ENCODE data around the gene PHLDA2. TPM values are rescaled to one million over a fixed set of nuclear protein-coding genes. Genes with fewer than 3 reads are reported as not detected.

Gene PHLDA2
- total RNA-seq, 1 experiment from 2014 or later, result 195 TPM

DNA sequence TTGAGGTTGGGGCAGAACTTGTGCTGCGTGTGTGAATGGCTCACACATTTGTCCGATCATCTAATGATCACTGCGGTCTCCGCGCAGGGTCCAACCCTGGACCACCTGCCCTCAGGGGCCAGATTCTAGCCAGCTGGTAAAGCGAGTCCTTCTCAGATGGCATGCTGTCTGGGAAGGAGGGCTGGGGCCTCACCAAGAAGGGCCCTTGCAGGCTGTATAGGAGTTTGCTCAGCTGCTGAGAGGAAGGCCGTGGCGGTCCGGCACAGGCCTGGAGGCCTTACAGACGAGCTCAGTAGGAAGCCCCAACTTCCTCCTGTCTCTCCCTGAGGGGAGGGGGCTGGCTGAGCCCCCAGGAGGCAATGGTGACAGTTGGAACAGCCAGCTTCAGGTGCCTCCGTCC lies 13.7 kb downstream of the PHLDA2 start:
- in situ Hi-C loops (cut with HindIII; ENCODE audit: low pct_unique_long_range_greater_than_20kb, low sequenced_read_pairs) (no loop called here), intact Hi-C loops (cut with micrococcal nuclease; ENCODE audit: unreplicated experiment) (no loop called here)
- ChIA-PET CTCF (no interaction called here), POLR2A (no interaction called here)
- TF ChIP-seq POLR2AphosphoS5 (IDR thresholded peaks at IDR 0.05; ENCODE audit: low read depth, low read length), result no peak
- no peak for TF ChIP-seq SIN3A (IDR thresholded peaks at IDR 0.05; ENCODE audit: borderline replicate concordance, insufficient read depth, low read depth, low read length)
- TF ChIP-seq, protein P1, sequence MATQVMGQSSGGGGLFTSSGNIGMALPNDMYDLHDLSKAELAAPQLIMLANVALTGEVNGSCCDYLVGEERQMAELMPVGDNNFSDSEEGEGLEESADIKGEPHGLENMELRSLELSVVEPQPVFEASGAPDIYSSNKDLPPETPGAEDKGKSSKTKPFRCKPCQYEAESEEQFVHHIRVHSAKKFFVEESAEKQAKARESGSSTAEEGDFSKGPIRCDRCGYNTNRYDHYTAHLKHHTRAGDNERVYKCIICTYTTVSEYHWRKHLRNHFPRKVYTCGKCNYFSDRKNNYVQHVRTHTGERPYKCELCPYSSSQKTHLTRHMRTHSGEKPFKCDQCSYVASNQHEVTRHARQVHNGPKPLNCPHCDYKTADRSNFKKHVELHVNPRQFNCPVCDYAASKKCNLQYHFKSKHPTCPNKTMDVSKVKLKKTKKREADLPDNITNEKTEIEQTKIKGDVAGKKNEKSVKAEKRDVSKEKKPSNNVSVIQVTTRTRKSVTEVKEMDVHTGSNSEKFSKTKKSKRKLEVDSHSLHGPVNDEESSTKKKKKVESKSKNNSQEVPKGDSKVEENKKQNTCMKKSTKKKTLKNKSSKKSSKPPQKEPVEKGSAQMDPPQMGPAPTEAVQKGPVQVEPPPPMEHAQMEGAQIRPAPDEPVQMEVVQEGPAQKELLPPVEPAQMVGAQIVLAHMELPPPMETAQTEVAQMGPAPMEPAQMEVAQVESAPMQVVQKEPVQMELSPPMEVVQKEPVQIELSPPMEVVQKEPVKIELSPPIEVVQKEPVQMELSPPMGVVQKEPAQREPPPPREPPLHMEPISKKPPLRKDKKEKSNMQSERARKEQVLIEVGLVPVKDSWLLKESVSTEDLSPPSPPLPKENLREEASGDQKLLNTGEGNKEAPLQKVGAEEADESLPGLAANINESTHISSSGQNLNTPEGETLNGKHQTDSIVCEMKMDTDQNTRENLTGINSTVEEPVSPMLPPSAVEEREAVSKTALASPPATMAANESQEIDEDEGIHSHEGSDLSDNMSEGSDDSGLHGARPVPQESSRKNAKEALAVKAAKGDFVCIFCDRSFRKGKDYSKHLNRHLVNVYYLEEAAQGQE (IDR thresholded peaks at IDR 0.05; ENCODE audit: insufficient read depth in 1 of 2, low read depth in 2 of 2, low read length in 1 of 2), result no peak
- TF ChIP-seq TCF7L2 (IDR thresholded peaks at IDR 0.05; ENCODE audit: low read depth, low read length), result no peak
- TF ChIP-seq, protein P2, sequence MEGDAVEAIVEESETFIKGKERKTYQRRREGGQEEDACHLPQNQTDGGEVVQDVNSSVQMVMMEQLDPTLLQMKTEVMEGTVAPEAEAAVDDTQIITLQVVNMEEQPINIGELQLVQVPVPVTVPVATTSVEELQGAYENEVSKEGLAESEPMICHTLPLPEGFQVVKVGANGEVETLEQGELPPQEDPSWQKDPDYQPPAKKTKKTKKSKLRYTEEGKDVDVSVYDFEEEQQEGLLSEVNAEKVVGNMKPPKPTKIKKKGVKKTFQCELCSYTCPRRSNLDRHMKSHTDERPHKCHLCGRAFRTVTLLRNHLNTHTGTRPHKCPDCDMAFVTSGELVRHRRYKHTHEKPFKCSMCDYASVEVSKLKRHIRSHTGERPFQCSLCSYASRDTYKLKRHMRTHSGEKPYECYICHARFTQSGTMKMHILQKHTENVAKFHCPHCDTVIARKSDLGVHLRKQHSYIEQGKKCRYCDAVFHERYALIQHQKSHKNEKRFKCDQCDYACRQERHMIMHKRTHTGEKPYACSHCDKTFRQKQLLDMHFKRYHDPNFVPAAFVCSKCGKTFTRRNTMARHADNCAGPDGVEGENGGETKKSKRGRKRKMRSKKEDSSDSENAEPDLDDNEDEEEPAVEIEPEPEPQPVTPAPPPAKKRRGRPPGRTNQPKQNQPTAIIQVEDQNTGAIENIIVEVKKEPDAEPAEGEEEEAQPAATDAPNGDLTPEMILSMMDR (IDR thresholded peaks at IDR 0.05), result no peak
- no peaks in the 10 kb centered on the region for H3K9me3 ChIP-seq (ENCODE audit: control insufficient read depth, insufficient read depth, low read depth, low read length)
- no TSS peak for BruUV-seq (replicated peaks)
- no peak overlapping the region for H3K4me3 ChIP-seq (ENCODE audit: low read depth in 2 of 2, low read length in 2 of 2)
- ATAC-seq (no peak), DNase-seq (ENCODE audit: low read depth, low spot score) (no peak)
- no peak overlapping the region for H3K27ac ChIP-seq (ENCODE audit: low read length)
- H3K4me1 ChIP-seq (ENCODE audit: control insufficient read depth, insufficient read depth, low read length), result peaks cover 41% of the 10 kb centered on the region
- no peaks in the 10 kb centered on the region for H3K27me3 ChIP-seq (ENCODE audit: control insufficient read depth, insufficient read depth, low read length)
- no peaks in the 10 kb centered on the region for H3K36me3 ChIP-seq (ENCODE audit: control insufficient read depth, insufficient read depth, low read length)

DNA sequence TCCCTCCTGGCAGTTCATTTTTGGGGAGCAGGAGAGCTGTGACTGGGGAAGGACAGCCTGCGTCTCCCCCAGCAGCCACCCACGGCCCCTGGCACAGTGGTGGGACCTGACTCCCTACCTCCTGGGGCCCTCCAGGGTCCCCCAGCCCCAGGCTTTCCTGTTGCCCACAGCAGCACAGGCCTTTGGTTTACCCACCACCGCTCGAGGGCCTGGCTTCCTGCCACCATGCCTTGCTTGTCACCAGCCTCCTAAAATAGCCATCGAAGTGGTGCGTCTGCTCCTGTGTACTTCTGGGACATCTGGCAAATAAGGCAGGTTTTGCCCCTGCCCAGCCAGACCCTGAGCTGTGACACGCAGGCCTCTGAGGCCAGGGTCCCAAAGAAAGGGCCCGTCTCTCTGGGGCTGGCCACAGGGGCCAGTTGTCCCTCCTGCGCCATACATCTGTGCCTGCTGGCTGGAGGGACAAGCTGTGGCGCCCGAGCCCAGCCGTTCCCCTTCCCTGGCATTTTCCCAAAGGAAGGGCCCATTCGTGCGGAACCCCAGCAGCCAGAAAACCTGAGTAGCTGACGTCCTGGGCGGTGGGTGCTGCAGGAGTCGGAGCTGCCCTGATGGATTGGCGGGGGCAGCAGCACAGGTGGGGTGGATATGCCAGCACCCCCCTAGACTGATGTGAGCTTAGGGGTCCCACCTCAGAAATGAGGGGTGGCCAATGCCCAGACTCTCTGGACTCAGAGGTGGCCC lies 14.6 kb downstream of the PHLDA2 start:
- BruUV-seq (replicated peaks), result no TSS peak

More for the DNA sequence above, 14.6 kb downstream of the PHLDA2 start:
- ChIA-PET POLR2A (no interaction called here), CTCF (no interaction called here)
- DNase-seq (ENCODE audit: low read depth, low spot score) (no peak), ATAC-seq (no peak)
- Histone ChIP-seq H3K36me3 (ENCODE audit: control insufficient read depth, insufficient read depth, low read length) (no peaks in the 10 kb centered on the region), H3K9me3 (ENCODE audit: control insufficient read depth, insufficient read depth, low read depth, low read length) (no peaks in the 10 kb centered on the region), H3K27me3 (ENCODE audit: control insufficient read depth, insufficient read depth, low read length) (no peaks in the 10 kb centered on the region), H3K27ac (ENCODE audit: low read length) (0 out of 2 replicates have a peak overlapping the region, but pooled peaks have one; percentile 32), H3K4me1 (ENCODE audit: control insufficient read depth, insufficient read depth, low read length) (peaks cover 41% of the 10 kb centered on the region), H3K4me3 (ENCODE audit: low read depth in 2 of 2, low read length in 2 of 2) (no peak overlapping the region)
- intact Hi-C loops (cut with micrococcal nuclease; ENCODE audit: unreplicated experiment), result no loop called here
- TF ChIP-seq POLR2AphosphoS5 (IDR thresholded peaks at IDR 0.05; ENCODE audit: low read depth, low read length) (no peak), TCF7L2 (IDR thresholded peaks at IDR 0.05; ENCODE audit: low read depth, low read length) (no peak), SIN3A (IDR thresholded peaks at IDR 0.05; ENCODE audit: borderline replicate concordance, insufficient read depth, low read depth, low read length) (no peak)
- TF ChIP-seq, protein P1 (IDR thresholded peaks at IDR 0.05; ENCODE audit: insufficient read depth in 1 of 2, low read depth in 2 of 2, low read length in 1 of 2), result no peak
- TF ChIP-seq, protein P2 (IDR thresholded peaks at IDR 0.05), result no peak
- in situ Hi-C loops (cut with HindIII; ENCODE audit: low pct_unique_long_range_greater_than_20kb, low sequenced_read_pairs), result no loop called here

Measured in Panc1 (cell line).